Upper lobe of left lung (tissue), 4 donors: ENCODE results near the gene RALGAPB.

Experiments used
- CTCF ChIP-seq, 6 experiments: fragments of 450-650 bp in 4 of 6; fragments of 200-600 bp in 2 of 6; sonication (generic) in 2 of 6; IDR thresholded peaks; one replicate each; pipeline ENCODE4 v1.5.1; 2016 to 2019; ENCODE audit warnings: antibody characterized with exemption in 6 of 6
- POLR2A ChIP-seq, 4 donors: fragments of 450-650 bp; IDR thresholded peaks; one replicate each; pipeline ENCODE4 v1.5.1; 2016 to 2017; ENCODE audit warnings: antibody characterized with exemption in 4 of 4, mild to moderate bottlenecking in 2 of 4
- POLR2AphosphoS5 ChIP-seq, 2 donors: sonication (generic); formaldehyde crosslinking; IDR thresholded peaks; one replicate each; pipeline ENCODE4 v1.5.1; 2017; ENCODE audit warnings: antibody characterized with exemption in 2 of 2

GRCh38 chr20:38497246-38497935 lies 24.7 kb downstream of the RALGAPB start:
- no peak for TF ChIP-seq POLR2A (IDR thresholded peaks at IDR 0.05)
- TF ChIP-seq CTCF (IDR thresholded peaks at IDR 0.05): no peak
- TF ChIP-seq POLR2AphosphoS5 (IDR thresholded peaks at IDR 0.05): no peak
